Astrocyte (in vitro differentiated cells and primary cell): Measurements from ENCODE around the gene ATP5F1C. TPM values are rescaled to one million over a fixed set of nuclear protein-coding genes. Genes with fewer than 3 reads are reported as not detected.
"Not testable (repeated sequence)": the region's sequence is repeated elsewhere in the genome, so short reads cannot be mapped to it uniquely, and the experiment has no call there.

Experiments used
- DNase-seq: peaks from one replicate; pipeline ENCODE4 v3.0.0-alpha.2; 2010; ENCODE audit warnings: low read depth
- FAIRE-seq: peaks from 2 replicates; lab custom pipeline; 2011; peaks lifted over from hg19 to GRCh38; lab: Jason Lieb, UNC
- H2AFZ ChIP-seq: 2 replicates; pipeline ENCODE4 v1.6.0; 2012; ENCODE audit warnings: low read depth, low read length, inconsistent platforms
- H3K27ac ChIP-seq: 2 replicates; pipeline ENCODE4 v1.5.1; 2011; ENCODE audit warnings: low read depth, low read length, inconsistent platforms
- H3K27me3 ChIP-seq: 2 replicates; pipeline ENCODE4 v1.6.0; 2011; ENCODE audit warnings: low read length, inconsistent platforms; ENCODE audit not compliant: insufficient read depth
- H3K36me3 ChIP-seq: 2 replicates; pipeline ENCODE4 v1.5.1; 2011; ENCODE audit warnings: low read length, inconsistent platforms; ENCODE audit not compliant: insufficient read depth
- H3K4me1 ChIP-seq: 2 replicates; pipeline ENCODE4 v1.5.1; 2011; ENCODE audit warnings: low read length, inconsistent platforms; ENCODE audit not compliant: insufficient read depth
- H3K4me2 ChIP-seq: 2 replicates; pipeline ENCODE4 v1.6.0; 2012; ENCODE audit warnings: low read length, inconsistent platforms
- H3K4me3 ChIP-seq: 2 replicates; pipeline ENCODE4 v1.5.1; 2011; ENCODE audit warnings: low read depth, mild to moderate bottlenecking, low read length, inconsistent platforms; ENCODE audit not compliant: insufficient read depth
- H3K79me2 ChIP-seq: 2 replicates; pipeline ENCODE4 v1.6.0; 2012; ENCODE audit warnings: mild to moderate bottlenecking, low read length, inconsistent platforms; ENCODE audit not compliant: insufficient read depth
- H3K9ac ChIP-seq: 2 replicates; pipeline ENCODE4 v1.6.0; 2012; ENCODE audit warnings: mild to moderate bottlenecking, low read length, inconsistent platforms
- H3K9me3 ChIP-seq: 2 replicates; pipeline ENCODE4 v1.5.1; 2012; ENCODE audit warnings: low read depth, mild to moderate bottlenecking, low read length, inconsistent platforms; ENCODE audit not compliant: insufficient read depth
- H4K20me1 ChIP-seq: 2 replicates; pipeline ENCODE4 v1.6.0; 2012; ENCODE audit warnings: low read length, inconsistent platforms; ENCODE audit not compliant: insufficient read depth
- H3K27ac Mint-ChIP-seq: one replicate; pipeline ENCODE4 v1.8.0; 2021; ENCODE audit warnings: mild to moderate bottlenecking, mixed read lengths; ENCODE audit not compliant: unreplicated experiment
- H3K27me3 Mint-ChIP-seq: one replicate; pipeline ENCODE4 v1.8.0; 2021; ENCODE audit warnings: low read depth, mixed read lengths; ENCODE audit not compliant: unreplicated experiment
- H3K36me3 Mint-ChIP-seq: one replicate; pipeline ENCODE4 v1.8.0; 2021; ENCODE audit warnings: low read depth, mixed read lengths; ENCODE audit not compliant: unreplicated experiment
- H3K4me1 Mint-ChIP-seq: one replicate; pipeline ENCODE4 v1.8.0; 2021; ENCODE audit warnings: low read depth, mixed read lengths; ENCODE audit not compliant: unreplicated experiment
- H3K4me3 Mint-ChIP-seq: one replicate; pipeline ENCODE4 v1.8.0; 2021; ENCODE audit warnings: mild to moderate bottlenecking, moderate library complexity, mixed read lengths; ENCODE audit not compliant: unreplicated experiment
- H3K9me3 Mint-ChIP-seq: one replicate; pipeline ENCODE4 v1.8.0; 2021; ENCODE audit warnings: mild to moderate bottlenecking, mixed read lengths; ENCODE audit not compliant: unreplicated experiment
- CTCF ChIP-seq: IDR thresholded peaks from 2 replicates; pipeline ENCODE4 v1.5.1; 2011; ENCODE audit warnings: low read depth, mild to moderate bottlenecking, inconsistent platforms, low read length, moderate library complexity; ENCODE audit not compliant: insufficient read depth
- EZH2 ChIP-seq: IDR thresholded peaks from 2 replicates; pipeline ENCODE4 v1.6.1; 2012; ENCODE audit warnings: mild to moderate bottlenecking, low read length, inconsistent platforms; ENCODE audit not compliant: insufficient read depth
- total RNA-seq: library from RNA; stranded (reverse); gene quantifications from 2 replicates; pipeline ENCODE4 v1.2.1, GENCODE V29; 2021

The ATP5F1C gene
- total RNA-seq, 1 donor from 2014 or later: 267 TPM

- TF ChIP-seq EZH2 (no peak), CTCF (no peak)
- no peak for FAIRE-seq
- no peak overlapping the region for H3K4me2 ChIP-seq
These were observed 43.7 kb upstream of the ATP5F1C start for GRCh38 chr10:7744307-7744706.

DNA sequence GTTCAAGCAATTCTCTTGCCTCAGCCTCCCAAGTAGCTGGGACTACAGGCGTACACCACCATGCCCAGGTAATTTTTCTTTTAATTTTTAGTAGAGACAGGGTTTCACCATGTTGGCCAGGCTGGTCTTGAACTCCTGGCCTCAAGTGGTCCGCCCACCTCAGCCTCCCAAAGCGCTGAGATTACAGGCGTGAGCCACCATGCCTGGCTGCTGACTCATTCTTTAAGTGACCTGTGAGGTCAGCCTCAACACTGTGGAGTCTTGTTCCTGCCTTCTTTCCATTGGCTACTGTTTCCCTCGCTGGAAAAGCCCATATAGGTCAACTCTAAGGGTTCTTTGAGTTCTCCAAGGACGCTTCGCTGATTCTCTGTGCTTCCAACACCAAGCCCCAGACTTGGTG, 39.3 kb upstream of the ATP5F1C start:
- not testable (repeated sequence) for H3K4me3 Mint-ChIP-seq, H3K9me3 ChIP-seq, H2AFZ ChIP-seq, H3K4me1 ChIP-seq, H4K20me1 ChIP-seq, H3K27ac Mint-ChIP-seq, H3K4me3 ChIP-seq, H3K27me3 Mint-ChIP-seq, H3K4me2 ChIP-seq, H3K27ac ChIP-seq, H3K9me3 Mint-ChIP-seq, H3K79me2 ChIP-seq, H3K27me3 ChIP-seq, H3K4me1 Mint-ChIP-seq, FAIRE-seq, DNase-seq, H3K9ac ChIP-seq, H3K36me3 Mint-ChIP-seq
- peaks cover 13% of the 10 kb centered on the region for H3K36me3 ChIP-seq

More at GRCh38 chr10:7744307-7744706, 43.7 kb upstream of the ATP5F1C start:
- H3K36me3 Mint-ChIP-seq: peaks cover 6% of the 10 kb centered on the region
- Histone ChIP-seq H3K4me3 (no peak overlapping the region), H4K20me1 (no peaks in the 10 kb centered on the region), H2AFZ (no peak overlapping the region), H3K9ac (no peak overlapping the region), H3K9me3 (no peaks in the 10 kb centered on the region), H3K27me3 (no peaks in the 10 kb centered on the region), H3K27ac (no peak overlapping the region), H3K36me3 (no peaks in the 10 kb centered on the region), H3K4me1 (no peaks in the 10 kb centered on the region), H3K79me2 (no peaks in the 10 kb centered on the region)
- H3K4me1 Mint-ChIP-seq: no peaks in the 10 kb centered on the region
- no peak for DNase-seq
- H3K4me3 Mint-ChIP-seq: no peak overlapping the region
- no peaks in the 10 kb centered on the region for H3K27me3 Mint-ChIP-seq
- no peaks in the 10 kb centered on the region for H3K9me3 Mint-ChIP-seq
- H3K27ac Mint-ChIP-seq: no peak overlapping the region

DNA sequence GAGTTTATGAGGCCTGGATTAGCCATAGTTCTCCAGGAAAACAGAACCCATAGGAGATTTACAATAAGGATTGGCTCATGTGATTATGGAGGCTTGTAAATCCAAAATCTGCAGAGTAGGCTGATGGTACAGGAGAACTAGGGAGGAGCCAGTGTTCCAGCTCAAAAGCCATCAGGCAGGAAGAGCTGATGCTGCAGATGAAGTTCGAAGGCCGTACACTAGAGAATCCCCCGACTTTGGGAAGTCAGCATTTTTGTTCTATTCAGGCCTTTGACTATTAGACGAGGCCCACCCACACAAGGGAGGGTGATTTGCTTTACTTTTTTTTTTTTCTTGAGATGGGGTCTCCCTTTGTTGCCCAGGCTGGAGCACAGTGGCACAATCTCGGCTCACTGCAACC, 37.8 kb upstream of the ATP5F1C start:
- Histone ChIP-seq H3K36me3 (peaks cover 19% of the 10 kb centered on the region), H3K9ac (no peak overlapping the region), H2AFZ (no peak overlapping the region), H4K20me1 (no peaks in the 10 kb centered on the region), H3K27ac (no peak overlapping the region), H3K27me3 (no peaks in the 10 kb centered on the region), H3K4me2 (no peak overlapping the region), H3K4me3 (no peak overlapping the region), H3K9me3 (no peaks in the 10 kb centered on the region), H3K79me2 (no peaks in the 10 kb centered on the region), H3K4me1 (no peaks in the 10 kb centered on the region)
- H3K36me3 Mint-ChIP-seq: peaks cover 8% of the 10 kb centered on the region
- no peak overlapping the region for H3K4me3 Mint-ChIP-seq
- no peaks in the 10 kb centered on the region for H3K4me1 Mint-ChIP-seq
- FAIRE-seq (no peak), DNase-seq (no peak)
- no peak for TF ChIP-seq CTCF
- no peak for TF ChIP-seq EZH2
- no peaks in the 10 kb centered on the region for H3K27me3 Mint-ChIP-seq
- H3K9me3 Mint-ChIP-seq: no peaks in the 10 kb centered on the region
- H3K27ac Mint-ChIP-seq: no peak overlapping the region
